Suppressor macrophage treated with lipopolysaccharide for 1 hour (primary cell): ENCODE measurements around the gene TMBIM1.
"Not testable (repeated sequence)": the region's sequence is repeated elsewhere in the genome, so short reads cannot be mapped to it uniquely, and the experiment has no call there.

Experiments
- DNase-seq, 3 donors: peaks; one replicate each; pipeline ENCODE4 v3.0.0-alpha.2; 2020 to 2022

The TMBIM1 gene

DNA sequence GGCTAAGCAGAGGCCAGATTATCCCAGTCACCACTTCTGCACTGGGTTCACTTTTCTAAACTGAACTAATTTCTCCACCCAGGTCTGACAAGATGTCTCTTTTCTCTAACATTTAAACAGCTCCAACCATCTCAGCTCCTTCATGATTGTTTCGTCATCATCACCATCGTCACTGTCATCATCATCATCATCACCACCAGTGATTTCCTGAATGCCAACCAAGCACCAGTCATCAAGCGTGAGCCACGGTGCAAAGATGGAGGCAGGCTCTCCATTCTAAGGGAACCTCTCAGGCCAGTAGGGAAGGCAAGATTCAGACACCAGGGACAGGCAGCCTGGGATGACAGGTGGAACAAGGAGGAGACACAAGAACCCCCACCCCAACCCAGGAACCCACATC is 25.5 kb upstream of the TMBIM1 start:
- DNase-seq: peak in 2 of 3 donors; percentile 49 to 65

GRCh38 chr2:218317303-218317630 is 25.0 kb upstream of the TMBIM1 start:
- DNase-seq: no peak

- no peak for DNase-seq
Measured at GRCh38 chr2:218315397-218315796, 23.1 kb upstream of the TMBIM1 start.

GRCh38 chr2:218314764-218315163 is 22.5 kb upstream of the TMBIM1 start:
- not testable (repeated sequence) for DNase-seq

- DNase-seq: no peak
Measured at GRCh38 chr2:218313356-218313755, 21.1 kb upstream of the TMBIM1 start.

- no peak for DNase-seq
Measured at GRCh38 chr2:218312267-218312756, 20.0 kb upstream of the TMBIM1 start.

- not testable (repeated sequence) for DNase-seq
Measured at GRCh38 chr2:218311541-218312266, 19.4 kb upstream of the TMBIM1 start.

DNA sequence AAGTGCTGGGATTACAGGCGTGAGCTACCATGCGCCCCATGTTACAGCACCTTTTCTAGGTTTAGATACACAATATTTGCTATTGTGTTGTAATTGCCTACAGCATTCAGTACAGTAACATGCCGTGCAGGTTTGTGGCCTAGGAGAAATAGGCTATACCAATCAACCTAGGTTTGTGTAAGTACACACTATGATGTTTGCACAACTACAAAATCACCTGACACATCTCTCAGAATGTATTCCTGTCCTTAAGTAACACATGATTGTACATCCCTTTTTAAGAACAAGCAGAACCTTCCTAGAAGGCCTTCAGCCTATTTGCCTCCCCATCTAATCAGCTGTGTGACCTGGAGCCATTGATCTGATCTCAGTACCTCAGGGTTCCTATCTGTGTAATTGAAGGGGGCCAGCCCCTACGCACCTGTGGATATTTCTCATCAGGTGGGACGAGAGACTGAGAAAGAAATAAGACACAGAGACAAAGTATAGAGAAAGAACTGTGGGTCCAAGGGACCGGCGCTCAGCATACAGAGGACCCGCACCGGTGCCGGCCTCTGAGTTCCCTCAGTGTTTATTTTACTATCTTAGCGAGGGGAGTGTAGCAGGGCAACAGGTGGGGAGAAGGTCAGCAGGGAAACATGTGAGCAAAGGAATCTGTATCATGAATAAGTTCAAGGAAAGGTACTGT is 18.7 kb upstream of the TMBIM1 start:
- DNase-seq: no peak

- DNase-seq: no peak
Measured at GRCh38 chr2:218307415-218308090, 15.2 kb upstream of the TMBIM1 start.

DNA sequence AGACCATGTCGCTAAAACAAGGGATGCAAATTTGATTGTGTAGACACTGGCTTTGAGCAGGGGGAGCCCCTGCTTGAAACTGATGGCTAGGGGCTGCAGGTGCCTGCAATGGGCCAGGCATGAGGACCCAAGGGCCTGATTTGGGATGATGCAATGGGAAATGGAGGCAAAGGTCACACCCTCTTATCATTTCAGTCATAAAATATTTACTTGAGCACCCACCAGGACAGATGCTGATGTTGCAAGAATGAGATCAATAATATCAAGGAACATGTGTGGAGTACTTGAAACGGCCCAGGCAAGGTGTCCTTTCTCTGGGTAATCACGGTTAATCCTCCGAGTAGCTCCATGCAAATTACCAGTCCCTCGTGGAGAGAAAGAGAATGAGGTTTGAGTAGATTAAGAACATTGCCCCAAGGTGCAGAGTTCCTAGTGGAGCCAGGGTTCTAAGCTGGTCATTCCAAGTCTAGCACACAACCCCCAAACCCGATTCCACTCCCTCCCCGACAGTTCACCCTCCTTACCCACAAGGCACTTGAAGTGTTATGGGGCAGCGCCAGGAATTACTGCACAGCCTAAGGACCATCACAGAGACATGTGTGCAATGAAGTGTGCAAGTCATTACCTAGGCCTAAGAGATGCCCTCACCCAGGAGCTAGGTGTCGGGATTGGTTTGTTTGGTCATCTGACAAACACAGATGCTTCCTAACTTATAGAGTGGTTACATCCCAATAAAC is 14.0 kb upstream of the TMBIM1 start:
- DNase-seq: no peak

DNA sequence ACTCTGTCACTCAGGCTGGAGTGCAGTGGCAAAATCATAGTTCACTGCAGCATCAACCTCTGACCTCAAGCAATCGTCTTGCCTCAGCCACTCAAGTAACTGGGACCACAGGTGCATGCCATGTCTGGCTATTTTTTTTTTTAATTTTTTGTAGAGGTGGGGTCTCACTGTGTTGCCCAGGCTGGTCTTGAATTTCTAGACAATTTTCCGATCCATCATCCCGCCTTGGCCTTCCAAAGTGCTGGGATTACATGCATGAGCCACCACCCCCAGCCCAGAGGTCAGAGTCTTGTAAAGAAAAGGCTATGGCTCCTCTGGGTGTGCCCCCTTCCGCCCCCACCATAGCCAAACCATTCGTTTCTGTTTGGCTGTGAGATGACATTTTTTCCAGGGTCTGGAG is 13.1 kb upstream of the TMBIM1 start:
- no peak for DNase-seq

DNA sequence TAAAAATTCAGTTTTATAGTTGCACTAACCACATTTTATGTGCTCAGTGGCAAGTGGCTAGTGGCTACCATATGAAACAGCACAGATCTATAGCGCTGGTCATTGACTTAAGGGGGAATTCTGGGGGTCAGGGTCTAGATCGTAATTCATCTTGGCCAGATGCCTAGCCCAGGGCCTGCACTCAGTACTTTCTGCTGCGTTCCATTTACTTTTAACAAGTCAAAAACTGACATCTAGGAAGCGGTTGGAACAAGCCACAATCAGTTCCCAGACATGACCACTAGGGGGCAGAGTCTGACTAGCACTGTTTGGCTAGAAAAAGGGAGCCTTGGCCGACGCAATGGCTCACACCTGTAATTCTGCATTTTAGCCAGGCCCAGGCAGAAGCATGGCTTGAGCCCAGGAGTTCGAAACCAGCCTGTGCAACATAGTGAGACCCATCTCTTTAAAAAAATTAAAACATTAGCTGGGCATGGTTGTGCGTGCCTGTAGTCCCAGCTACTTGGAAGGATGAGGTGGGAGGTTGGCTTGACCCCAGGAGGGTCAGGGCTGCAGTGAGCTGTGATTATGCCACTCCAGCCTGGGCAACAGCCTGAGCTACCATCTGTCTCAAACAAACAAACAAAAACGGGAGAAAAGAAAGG is 9.0 kb upstream of the TMBIM1 start:
- DNase-seq: peak; percentile 87 to 92 (median 90)

- peak in 1 of 3 donors; percentile 27 for DNase-seq
Measured at GRCh38 chr2:218300141-218300540, 7.8 kb upstream of the TMBIM1 start.

DNA sequence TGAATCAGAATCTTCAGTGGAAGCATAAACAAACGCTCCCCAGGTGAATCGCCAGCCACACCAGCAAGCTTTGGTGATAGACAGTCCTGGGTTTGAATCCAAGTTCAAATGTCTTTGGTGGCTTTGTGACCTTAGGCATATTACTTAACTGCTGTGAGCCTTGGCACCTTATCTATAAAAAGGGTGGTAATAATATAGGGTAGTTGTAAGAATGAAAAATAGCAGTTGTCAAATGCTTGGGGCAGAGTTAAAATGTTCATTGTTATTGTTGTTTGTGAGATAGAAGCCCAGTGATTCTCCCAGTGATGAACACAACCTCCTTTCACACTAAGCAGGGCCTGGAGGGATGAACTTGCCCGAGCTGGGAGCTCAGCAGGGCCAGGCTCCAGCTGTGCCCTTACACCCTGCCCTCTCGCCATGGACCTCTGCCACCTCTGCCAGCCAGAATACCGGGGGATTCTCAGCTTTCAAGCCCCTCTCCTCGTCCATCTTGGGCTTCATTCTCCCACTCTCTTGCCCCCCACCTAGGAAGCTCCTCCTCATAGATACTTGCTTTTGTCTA is 6.1 kb upstream of the TMBIM1 start:
- DNase-seq: no peak

DNA sequence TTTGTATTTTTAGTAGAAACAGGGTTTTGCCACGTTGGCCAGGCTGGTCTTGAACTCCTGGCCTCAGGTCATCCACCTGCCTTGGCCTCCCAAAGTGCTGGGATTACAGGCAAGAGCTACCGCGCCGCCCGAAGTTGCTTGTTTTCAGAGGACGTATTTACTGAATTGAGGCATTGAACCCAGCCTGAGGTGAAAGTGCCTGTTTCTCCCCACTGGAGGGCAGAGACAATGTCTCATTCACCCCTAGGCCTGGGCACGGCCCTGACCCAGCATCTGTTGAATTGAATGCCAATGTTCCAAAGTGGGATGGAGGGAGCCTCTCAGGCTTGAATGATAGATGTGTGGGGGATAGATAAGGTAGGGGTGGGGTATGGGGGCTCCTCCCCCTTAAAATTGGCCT is 4.5 kb upstream of the TMBIM1 start:
- DNase-seq: no peak

GRCh38 chr2:218296200-218296599 is 3.9 kb upstream of the TMBIM1 start:
- DNase-seq: no peak

DNA sequence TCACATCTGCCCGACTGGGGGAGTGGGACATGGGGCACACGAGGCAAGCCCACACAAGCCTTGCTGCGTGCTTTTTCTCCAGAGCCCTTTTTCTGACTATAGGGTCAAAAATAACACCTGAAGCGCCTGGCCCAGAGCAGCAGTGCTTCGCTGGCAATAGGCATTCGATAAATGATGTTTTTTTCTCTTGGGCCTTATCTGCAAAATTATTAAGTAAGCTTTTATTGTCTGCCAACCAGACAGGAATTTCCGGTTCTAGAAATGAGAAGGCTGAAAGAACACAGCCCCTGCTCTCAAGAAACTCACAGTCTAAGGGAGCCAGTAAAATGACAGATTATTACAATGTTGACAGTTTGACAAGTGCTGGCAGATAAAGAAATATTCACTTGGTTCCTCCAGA is 2.7 kb upstream of the TMBIM1 start:
- DNase-seq: no peak

DNA sequence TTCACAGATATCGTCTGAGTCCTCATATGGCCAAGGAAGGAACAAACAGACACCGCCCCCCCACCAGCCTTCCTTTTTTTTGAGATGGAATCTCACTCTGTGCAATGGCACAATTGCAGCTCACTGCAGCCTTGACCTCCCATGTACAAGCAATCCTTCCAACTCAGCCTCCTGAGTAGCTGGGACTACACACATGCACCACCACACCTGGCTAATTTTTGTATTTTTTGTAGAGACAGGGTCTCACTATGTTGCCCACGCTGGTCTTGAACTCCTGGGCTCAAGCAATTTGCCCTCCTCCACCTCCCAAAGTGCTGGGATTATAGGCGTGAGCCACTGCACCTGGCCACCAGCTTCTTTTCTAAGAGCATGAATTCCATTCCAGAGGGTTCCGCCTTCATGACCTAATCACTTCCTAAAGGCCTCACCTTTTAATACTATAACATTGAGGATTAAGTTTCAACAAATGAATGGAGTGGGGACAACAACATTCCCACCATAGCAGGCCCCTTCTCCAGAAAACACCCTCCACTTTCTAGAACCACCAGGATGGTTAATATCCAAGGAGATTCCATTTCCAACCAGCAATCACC is 2.2 kb upstream of the TMBIM1 start:
- DNase-seq: peak in 1 of 3 donors; percentile 45

DNA sequence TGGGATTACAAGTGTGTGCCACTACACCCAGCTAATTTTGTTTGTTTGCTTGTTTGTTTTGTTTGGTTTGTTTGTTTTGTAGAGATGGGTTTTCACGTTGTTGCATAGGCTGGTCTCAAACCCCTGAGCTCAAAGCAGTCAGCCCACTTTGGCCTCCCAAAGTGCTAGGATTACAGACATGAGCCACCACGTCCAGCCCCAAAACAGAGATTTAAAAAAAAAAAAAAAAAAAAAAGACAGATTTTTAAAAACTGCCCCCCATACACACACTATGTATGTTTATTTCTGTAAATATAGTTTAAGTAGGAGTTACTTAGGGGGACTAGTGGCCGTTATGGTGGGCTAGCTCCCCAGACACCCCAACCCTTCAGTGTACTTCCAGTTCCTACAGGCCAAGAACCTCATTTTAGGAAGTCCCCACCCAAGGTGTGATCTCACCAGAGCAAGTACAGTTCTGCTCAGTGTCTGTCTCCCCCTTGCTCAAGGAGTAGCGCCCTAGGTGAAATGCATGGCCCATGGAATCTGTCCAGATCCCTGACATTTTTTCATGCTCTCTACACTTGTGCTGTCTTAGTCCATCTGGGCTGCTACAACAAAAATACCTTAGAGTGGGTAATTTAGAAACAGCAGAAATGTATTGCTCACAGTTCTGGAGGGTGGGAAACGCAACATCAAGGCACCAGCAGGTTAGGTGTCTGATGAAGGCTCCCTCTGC is 1.6 kb upstream of the TMBIM1 start:
- DNase-seq: peak; percentile 53 to 70 (median 60)

DNA sequence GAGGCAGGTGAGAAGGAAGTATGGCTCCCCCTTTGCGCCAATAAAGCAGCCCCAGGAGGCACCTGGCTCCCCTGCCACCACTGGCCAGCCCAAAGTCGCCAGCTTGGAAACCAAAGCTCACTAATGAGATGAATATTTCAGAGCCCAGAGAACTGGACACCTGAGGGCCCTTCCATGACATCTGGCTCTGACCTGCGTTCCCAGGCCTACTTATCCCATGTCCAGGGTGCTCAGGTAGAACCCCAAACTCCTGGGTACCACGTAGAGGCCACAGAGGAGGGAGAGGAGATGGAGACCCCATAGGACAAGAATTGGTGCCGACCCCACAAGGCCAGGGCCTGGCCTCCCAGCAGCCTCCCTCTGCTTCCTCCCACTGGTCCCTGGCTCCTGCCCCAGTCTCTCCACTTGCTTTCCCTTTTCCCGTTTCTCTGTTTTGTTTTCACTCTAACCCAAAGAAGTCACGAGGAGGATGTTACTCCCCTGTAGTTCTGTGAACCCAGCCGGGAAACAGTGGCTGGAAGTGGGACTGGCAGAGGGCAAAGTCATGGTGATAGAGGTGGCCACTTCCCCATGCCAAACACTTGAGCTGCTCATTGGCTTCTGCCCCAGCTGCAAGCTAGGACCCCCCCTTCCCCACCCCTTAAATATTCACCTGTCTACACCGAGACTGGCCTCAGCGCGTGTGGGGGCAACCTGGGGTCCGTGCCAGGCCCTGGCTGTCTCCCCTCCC is 820 bp downstream of the TMBIM1 start:
- DNase-seq: peak; percentile 72 to 89 (median 83)
